Measurements from ENCODE around the gene PADI2. TPM values are rescaled to one million over a fixed set of nuclear protein-coding genes. Genes with fewer than 3 reads are reported as not detected.

PADI2 gene
- total RNA-seq, 1 donor from 2014 or later, result 15.2 TPM

GRCh38 chr1:17163371-17163770 lies 44.1 kb upstream of the PADI2 start:
- no peak for DNase-seq (ENCODE audit: low read depth)
- no peak for TF ChIP-seq CTCF (conservative IDR thresholded peaks at IDR 0.05; ENCODE audit: low read depth, low read length)
- no peak overlapping the region for H3K4me3 ChIP-seq (ENCODE audit: low read depth, low read length)

GRCh38 chr1:17162941-17163340 lies 43.7 kb upstream of the PADI2 start:
- DNase-seq (ENCODE audit: low read depth), result no peak

GRCh38 chr1:17161926-17162800 lies 42.9 kb upstream of the PADI2 start:
- no peak overlapping the region for H3K4me3 ChIP-seq (ENCODE audit: low read depth, low read length)
- TF ChIP-seq CTCF (conservative IDR thresholded peaks at IDR 0.05; ENCODE audit: low read depth, low read length), result no peak
- no peak for DNase-seq (ENCODE audit: low read depth)

More at GRCh38 chr1:17162941-17163340, 43.7 kb upstream of the PADI2 start:
- no peak overlapping the region for H3K4me3 ChIP-seq (ENCODE audit: low read depth, low read length)
- no peak for TF ChIP-seq CTCF (conservative IDR thresholded peaks at IDR 0.05; ENCODE audit: low read depth, low read length)

- no peak overlapping the region for H3K4me3 ChIP-seq (ENCODE audit: low read depth, low read length)
- DNase-seq (ENCODE audit: low read depth), result no peak
- TF ChIP-seq CTCF (conservative IDR thresholded peaks at IDR 0.05; ENCODE audit: low read depth, low read length), result no peak
Measured at GRCh38 chr1:17161137-17161740, 42.0 kb upstream of the PADI2 start.

- TF ChIP-seq CTCF (conservative IDR thresholded peaks at IDR 0.05; ENCODE audit: low read depth, low read length), result no peak
- no peak for DNase-seq (ENCODE audit: low read depth)
- H3K4me3 ChIP-seq (ENCODE audit: low read depth, low read length), result no peak overlapping the region
Measured at GRCh38 chr1:17158961-17159360, 39.7 kb upstream of the PADI2 start.

- no peak overlapping the region for H3K4me3 ChIP-seq (ENCODE audit: low read depth, low read length)
- no peak for DNase-seq (ENCODE audit: low read depth)
- TF ChIP-seq CTCF (conservative IDR thresholded peaks at IDR 0.05; ENCODE audit: low read depth, low read length), result no peak
Measured at GRCh38 chr1:17156108-17156507, 36.9 kb upstream of the PADI2 start.

Measured in epithelial cell of proximal tubule (primary cell).